Hepatocyte (in vitro differentiated cells): ENCODE measurements around the gene KIAA0586. TPM values are rescaled to one million over a fixed set of nuclear protein-coding genes. Genes with fewer than 3 reads are reported as not detected.

ENCODE experiments used
- DNase-seq: peaks from one replicate; pipeline ENCODE4 v3.0.0-alpha.2; 2016; ENCODE audit warnings: low spot score
- H2AFZ ChIP-seq: fragments of 200-600 bp; sonication (generic); 2 replicates; pipeline ENCODE4 v1.6.0; 2016; ENCODE audit warnings: antibody characterized with exemption, mild to moderate bottlenecking
- H3K27ac ChIP-seq: fragments of 200-600 bp; sonication (generic); 2 replicates; pipeline ENCODE4 v1.5.1; 2016; ENCODE audit warnings: mild to moderate bottlenecking
- H3K27me3 ChIP-seq: fragments of 200-600 bp; sonication (generic); 2 replicates; pipeline ENCODE4 v1.6.1; 2016
- H3K36me3 ChIP-seq: fragments of 200-600 bp; sonication (generic); replicated peaks from 2 replicates; pipeline ENCODE4 v1.5.1; 2016; ENCODE audit warnings: low read depth; ENCODE audit not compliant: insufficient read depth
- H3K4me1 ChIP-seq: fragments of 200-600 bp; sonication (generic); 2 replicates; pipeline ENCODE4 v1.5.1; 2016; ENCODE audit warnings: mild to moderate bottlenecking, moderate library complexity; ENCODE audit not compliant: insufficient read depth
- H3K4me2 ChIP-seq: fragments of 200-600 bp; sonication (generic); 2 replicates; pipeline ENCODE4 v1.6.0; 2016
- H3K4me3 ChIP-seq: fragments of 200-600 bp; sonication (generic); 2 replicates; pipeline ENCODE4 v1.5.1; 2016; ENCODE audit warnings: mild to moderate bottlenecking
- H3K79me2 ChIP-seq: fragments of 200-600 bp; sonication (generic); 2 replicates; pipeline ENCODE4 v1.6.0; 2017; ENCODE audit warnings: mild to moderate bottlenecking
- H3K9me2 ChIP-seq: fragments of 200-600 bp; sonication (generic); replicated peaks from 2 replicates; pipeline ENCODE4 v1.6.0; 2017; ENCODE audit warnings: mild to moderate bottlenecking; ENCODE audit not compliant: insufficient read depth
- H3K9me3 ChIP-seq: fragments of 200-600 bp; sonication (generic); 2 replicates; pipeline ENCODE4 v1.5.1; 2016; ENCODE audit warnings: low read depth, mild to moderate bottlenecking
- H4K20me1 ChIP-seq: fragments of 200-600 bp; sonication (generic); 2 replicates; pipeline ENCODE4 v1.6.0; 2016; ENCODE audit warnings: mild to moderate bottlenecking; ENCODE audit not compliant: insufficient read depth, poor library complexity, severe bottlenecking
- CTCF ChIP-seq: fragments of 200-600 bp; sonication (generic); IDR thresholded peaks from 2 replicates; pipeline ENCODE4 v1.5.1; 2016; ENCODE audit warnings: antibody characterized with exemption, mild to moderate bottlenecking; ENCODE audit not compliant: poor library complexity
- EZH2 ChIP-seq: fragments of 200-600 bp; sonication (generic); IDR thresholded peaks from 2 replicates; pipeline ENCODE4 v1.6.1; 2016; ENCODE audit warnings: antibody characterized with exemption, mild to moderate bottlenecking, borderline replicate concordance
- EZH2phosphoT487 ChIP-seq: fragments of 200-600 bp; sonication (generic); IDR thresholded peaks from one replicate; pipeline ENCODE4 v1.6.1; 2018; ENCODE audit warnings: antibody characterized with exemption, mild to moderate bottlenecking, low read depth, moderate library complexity; ENCODE audit not compliant: unreplicated experiment, severe bottlenecking
- WGBS: methylation state at CpG from one replicate; pipeline ENCODE4 v1.1.6; 2016; ENCODE audit warnings: low lambda C conversion rate; ENCODE audit errors: missing lambda C conversion rate; 5-methylcytosine and 5-hydroxymethylcytosine counted together
- polyA plus RNA-seq: library from polyadenylated mRNA; unstranded; fragments of >200 nt; fragmentation: Nextera tagmentation; extraction: Ambion mirVana; gene quantifications from 2 replicates; pipeline ENCODE4 v1.2.1, GENCODE V29; 2016
- total RNA-seq: library from RNA; depleted of rRNA; stranded (reverse); fragments of >200 nt; gene quantifications from 2 replicates; pipeline ENCODE4 v1.2.3, GENCODE V29; 2014

The KIAA0586 gene
- total and polyA plus RNA-seq, 2 experiments from 2014 or later, result 7.3 to 21.4 TPM

GRCh38 chr14:58464652-58465051 lies 37.1 kb downstream of the KIAA0586 start:
- Histone ChIP-seq H3K79me2 (no peaks in the 10 kb centered on the region), H3K27ac (no peak overlapping the region), H4K20me1 (no peaks in the 10 kb centered on the region), H3K27me3 (no peaks in the 10 kb centered on the region), H2AFZ (no peak overlapping the region), H3K4me1 (no peaks in the 10 kb centered on the region), H3K36me3 (no peaks in the 10 kb centered on the region), H3K4me3 (no peak overlapping the region), H3K9me2 (no peaks in the 10 kb centered on the region), H3K9me3 (no peaks in the 10 kb centered on the region), H3K4me2 (no peak overlapping the region)
- DNase-seq, result no peak
- no peak for TF ChIP-seq CTCF
- no peak for TF ChIP-seq EZH2
- TF ChIP-seq EZH2phosphoT487, result no peak
- WGBS, result 97% methylated on average over 8 of the region's 8 CpGs

- Histone ChIP-seq H2AFZ (no peak overlapping the region), H3K4me2 (no peak overlapping the region), H4K20me1 (no peaks in the 10 kb centered on the region), H3K36me3 (no peaks in the 10 kb centered on the region), H3K27ac (peak overlapping the region; percentile 63), H3K9me2 (no peaks in the 10 kb centered on the region), H3K79me2 (no peaks in the 10 kb centered on the region), H3K4me1 (no peaks in the 10 kb centered on the region), H3K9me3 (no peaks in the 10 kb centered on the region), H3K27me3 (no peaks in the 10 kb centered on the region), H3K4me3 (no peak overlapping the region)
- TF ChIP-seq CTCF, result no peak
- TF ChIP-seq EZH2phosphoT487, result no peak
- DNase-seq, result peak; percentile 54
- 63% methylated on average over 2 of the region's 2 CpGs for WGBS
Measured at GRCh38 chr14:58465421-58465820, 37.9 kb downstream of the KIAA0586 start.

- Histone ChIP-seq H3K4me1 (no peaks in the 10 kb centered on the region), H2AFZ (no peak overlapping the region), H3K9me3 (no peaks in the 10 kb centered on the region), H3K4me2 (no peak overlapping the region), H3K36me3 (no peaks in the 10 kb centered on the region), H3K27ac (no peak overlapping the region), H4K20me1 (no peaks in the 10 kb centered on the region), H3K4me3 (no peak overlapping the region), H3K79me2 (no peaks in the 10 kb centered on the region), H3K9me2 (no peaks in the 10 kb centered on the region), H3K27me3 (no peaks in the 10 kb centered on the region)
- TF ChIP-seq EZH2, result no peak
- TF ChIP-seq EZH2phosphoT487, result no peak
- TF ChIP-seq CTCF, result no peak
- DNase-seq, result no peak
- 100% methylated on average over 1 of the region's 1 CpG for WGBS
Measured at GRCh38 chr14:58466459-58466858, 38.9 kb downstream of the KIAA0586 start.

GRCh38 chr14:58467575-58467974 lies 40.1 kb downstream of the KIAA0586 start:
- H4K20me1 ChIP-seq, result no peaks in the 10 kb centered on the region
- WGBS, result 100% methylated on average over 2 of the region's 2 CpGs
- no peaks in the 10 kb centered on the region for H3K36me3 ChIP-seq
- no peaks in the 10 kb centered on the region for H3K27me3 ChIP-seq
- no peak overlapping the region for H3K4me2 ChIP-seq
- DNase-seq, result no peak
- no peak overlapping the region for H3K4me3 ChIP-seq
- no peaks in the 10 kb centered on the region for H3K79me2 ChIP-seq
- TF ChIP-seq EZH2phosphoT487 (no peak), CTCF (no peak), EZH2 (no peak)
- H3K4me1 ChIP-seq, result no peaks in the 10 kb centered on the region
- no peaks in the 10 kb centered on the region for H3K9me3 ChIP-seq
- no peak overlapping the region for H3K27ac ChIP-seq
- H3K9me2 ChIP-seq, result no peaks in the 10 kb centered on the region
- no peak overlapping the region for H2AFZ ChIP-seq
